NCI-H345 (cell line): ENCODE measurements around the gene JPT2.
"Not testable (repeated sequence)": the region's sequence is repeated elsewhere in the genome, so short reads cannot be mapped to it uniquely, and the experiment has no call there.

Source experiments
- DNase-seq: peaks from one replicate; lab custom pipeline; 2025; lab: John Stamatoyannopoulos, UW

Gene JPT2

GRCh38 chr16:1707193-1707790 lies 29.2 kb downstream of the JPT2 start:
- DNase-seq = no peak

GRCh38 chr16:1708083-1708767 lies 30.1 kb downstream of the JPT2 start:
- no peak for DNase-seq

- DNase-seq = no peak
These were observed 30.7 kb downstream of the JPT2 start for GRCh38 chr16:1708768-1709180.

- DNase-seq = no peak
These were observed 31.3 kb downstream of the JPT2 start for GRCh38 chr16:1709356-1709755.

- no peak for DNase-seq
These were observed 32.9 kb downstream of the JPT2 start for GRCh38 chr16:1710811-1711507.

- no peak for DNase-seq
These were observed 34.7 kb downstream of the JPT2 start for GRCh38 chr16:1712791-1713261.

GRCh38 chr16:1713331-1713730 lies 35.3 kb downstream of the JPT2 start:
- no peak for DNase-seq

- DNase-seq = no peak
These were observed 35.9 kb downstream of the JPT2 start for GRCh38 chr16:1713933-1714332.

- DNase-seq = no peak
These were observed 37.1 kb downstream of the JPT2 start for GRCh38 chr16:1715220-1715619.

GRCh38 chr16:1718236-1718635 lies 40.2 kb downstream of the JPT2 start:
- not testable (repeated sequence) for DNase-seq

GRCh38 chr16:1719559-1720229 lies 41.6 kb downstream of the JPT2 start:
- peak; percentile 27 for DNase-seq

GRCh38 chr16:1721372-1721771 lies 43.3 kb downstream of the JPT2 start:
- no peak for DNase-seq

GRCh38 chr16:1723450-1724147 lies 45.5 kb downstream of the JPT2 start:
- DNase-seq = peak; percentile 10

GRCh38 chr16:1724491-1724890 lies 46.4 kb downstream of the JPT2 start:
- DNase-seq = no peak

- DNase-seq = no peak
These were observed 48.8 kb downstream of the JPT2 start for GRCh38 chr16:1726661-1727502.

GRCh38 chr16:1727651-1728624 lies 49.9 kb downstream of the JPT2 start:
- no peak for DNase-seq

- DNase-seq = no peak
These were observed 50.9 kb downstream of the JPT2 start for GRCh38 chr16:1729026-1729425.

- no peak for DNase-seq
These were observed 51.4 kb downstream of the JPT2 start for GRCh38 chr16:1729445-1729844.

GRCh38 chr16:1731073-1731472 lies 53.0 kb downstream of the JPT2 start:
- DNase-seq = no peak

GRCh38 chr16:1731603-1732002 lies 53.5 kb downstream of the JPT2 start:
- no peak for DNase-seq
